ENCODE measurements around the gene ZFP3. TPM values are rescaled to one million over a fixed set of nuclear protein-coding genes. Genes with fewer than 3 reads are reported as not detected.
"Not testable (repeated sequence)": the region's sequence is repeated elsewhere in the genome, so short reads cannot be mapped to it uniquely, and the experiment has no call there.

The ZFP3 gene
- total RNA-seq, 2 donors from 2014 or later, result 6.2 to 6.3 TPM

- Histone ChIP-seq H3K27ac (no peak overlapping the region), H3K9me3 (no peaks in the 10 kb centered on the region), H3K36me3 (no peaks in the 10 kb centered on the region), H3K4me3 (no peak overlapping the region), H3K27me3 (no peaks in the 10 kb centered on the region), H3K4me1 (no peaks in the 10 kb centered on the region), H3K9ac (ENCODE audit: low read depth in 2 of 2, low read length in 2 of 2) (no peak overlapping the region)
- DNase-seq, result no peak
- TF ChIP-seq CTCF (IDR thresholded peaks at IDR 0.05), result no peak
- intact Hi-C loops (cut with DNase I), result loop anchor here (10.0 kb wide), 1 partner anchor 141 kb away; no protein-coding TSS in a partner anchor
These were observed 22.7 kb upstream of the ZFP3 start for GRCh38 chr17:5055543-5055942.

- no peaks in the 10 kb centered on the region for H3K36me3 ChIP-seq
- H3K9ac ChIP-seq (ENCODE audit: low read depth in 2 of 2, low read length in 2 of 2), result no peak overlapping the region
- H3K27me3 ChIP-seq, result no peaks in the 10 kb centered on the region
- no peak overlapping the region for H3K4me3 ChIP-seq
- H3K9me3 ChIP-seq, result no peaks in the 10 kb centered on the region
- no peaks in the 10 kb centered on the region for H3K4me1 ChIP-seq
- H3K27ac ChIP-seq, result no peak overlapping the region
- DNase-seq, result no peak
- TF ChIP-seq CTCF (IDR thresholded peaks at IDR 0.05), result no peak
- intact Hi-C loops (cut with DNase I), result no loop called here
These were observed 13.0 kb upstream of the ZFP3 start for GRCh38 chr17:5065227-5065744.

DNA sequence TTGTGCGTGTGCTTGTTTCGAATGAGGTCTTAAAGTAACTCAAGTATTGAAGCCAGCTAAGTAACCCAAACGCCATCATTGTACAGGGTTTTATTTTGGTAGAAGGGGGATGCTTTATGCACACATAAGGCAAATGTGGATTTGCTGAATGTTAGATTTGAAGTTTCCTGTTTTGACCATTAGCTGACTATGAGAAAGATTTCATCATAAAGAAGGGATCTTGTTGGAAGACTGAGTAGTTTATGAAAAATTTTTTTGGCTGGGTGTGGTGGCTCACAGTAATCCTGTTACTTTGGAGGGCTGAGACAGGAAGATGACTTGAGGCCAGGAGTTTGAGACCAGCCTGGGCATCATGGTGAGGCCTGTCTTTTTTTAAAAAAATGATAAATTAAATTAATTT is 10.0 kb upstream of the ZFP3 start:
- Histone ChIP-seq H3K27me3 (no peaks in the 10 kb centered on the region), H3K9me3 (no peaks in the 10 kb centered on the region), H3K27ac (no peak overlapping the region), H3K4me1 (no peaks in the 10 kb centered on the region), H3K4me3 (no peak overlapping the region), H3K9ac (ENCODE audit: low read depth in 2 of 2, low read length in 2 of 2) (no peak overlapping the region), H3K36me3 (no peaks in the 10 kb centered on the region)
- DNase-seq, result no peak
- intact Hi-C loops (cut with DNase I), result no loop called here
- TF ChIP-seq CTCF (IDR thresholded peaks at IDR 0.05), result no peak

GRCh38 chr17:5069724-5070123 is 8.5 kb upstream of the ZFP3 start:
- Histone ChIP-seq H3K9me3 (no peaks in the 10 kb centered on the region), H3K27me3 (no peaks in the 10 kb centered on the region)

DNA sequence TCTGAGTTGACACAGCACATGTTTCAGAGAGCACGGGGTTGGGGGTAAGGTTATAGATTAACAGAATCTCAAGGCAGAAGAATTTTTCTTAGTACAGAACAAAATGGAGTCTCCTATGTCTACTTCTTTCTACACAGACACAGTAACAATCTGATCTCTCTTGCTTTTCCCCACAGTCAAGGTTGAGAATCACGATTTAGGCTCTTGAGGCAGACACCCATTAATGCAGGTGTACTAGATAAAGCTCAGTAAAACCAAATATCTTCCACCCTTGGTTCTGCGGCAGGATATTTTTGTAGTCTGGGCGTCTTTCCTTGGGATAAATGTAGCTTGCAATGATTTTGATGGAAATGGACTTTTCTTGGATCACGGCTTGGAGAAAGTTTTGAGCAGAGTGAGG is 2.8 kb upstream of the ZFP3 start:
- intact Hi-C loops (cut with DNase I), result loop anchor here (5.0 kb wide), 1 partner anchor 37 kb away; the partner anchor contains the start of gene ZNF232
- H3K36me3 ChIP-seq; DNase-seq; H3K27ac ChIP-seq; H3K4me3 ChIP-seq; H3K9me3 ChIP-seq; H3K9ac ChIP-seq (ENCODE audit: low read depth in 2 of 2, low read length in 2 of 2); H3K4me1 ChIP-seq; H3K27me3 ChIP-seq: not testable (repeated sequence)

More at GRCh38 chr17:5069724-5070123, 8.5 kb upstream of the ZFP3 start:
- Histone ChIP-seq H3K27ac (no peak overlapping the region), H3K4me1 (no peaks in the 10 kb centered on the region), H3K4me3 (no peak overlapping the region), H3K36me3 (no peaks in the 10 kb centered on the region), H3K9ac (ENCODE audit: low read depth in 2 of 2, low read length in 2 of 2) (no peak overlapping the region)
- intact Hi-C loops (cut with DNase I), result no loop called here
- no peak for TF ChIP-seq CTCF (IDR thresholded peaks at IDR 0.05)
- DNase-seq, result no peak

DNA sequence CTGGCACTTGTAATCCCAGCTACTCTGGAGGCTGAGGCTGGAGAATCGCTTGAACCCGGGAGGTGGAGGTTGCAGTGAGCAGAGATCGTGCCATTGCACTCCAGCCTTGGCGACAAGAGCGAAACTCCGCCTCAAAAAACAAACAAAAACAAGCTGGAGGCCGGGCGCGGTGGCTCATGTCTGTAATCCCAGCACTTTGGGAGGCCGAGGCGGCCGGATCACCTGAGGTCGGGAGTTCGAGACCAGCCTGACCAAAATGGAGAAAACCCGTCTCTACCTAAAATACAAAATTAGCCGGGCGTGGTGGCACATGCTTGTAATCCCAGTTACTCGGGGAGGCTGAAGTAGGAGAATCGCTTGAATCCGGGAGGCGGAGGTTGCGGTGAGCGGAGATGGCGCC is 992 bp upstream of the ZFP3 start:
- H3K4me3 ChIP-seq; H3K27me3 ChIP-seq; H3K36me3 ChIP-seq; H3K9ac ChIP-seq (ENCODE audit: low read depth in 2 of 2, low read length in 2 of 2); H3K4me1 ChIP-seq; H3K9me3 ChIP-seq; H3K27ac ChIP-seq; DNase-seq: not testable (repeated sequence)
- intact Hi-C loops (cut with DNase I), result loop anchor here (5.0 kb wide), 1 partner anchor 35 kb away; the partner anchor contains the start of gene ZNF232

All from colonic mucosa (tissue), 4 donors.